HG03095 (cell line): ENCODE measurements around the gene LRFN2.

Experiments used
- ATAC-seq: cut with Tn5 transposase; IDR thresholded peaks from one replicate; pipeline ENCODE4 v1.9.1; 2021; ENCODE audit warnings: moderate library complexity; ENCODE audit not compliant: unreplicated experiment

LRFN2 gene

GRCh38 chr6:40408786-40409542 lies 178.2 kb downstream of the LRFN2 start:
- ATAC-seq = no peak

DNA sequence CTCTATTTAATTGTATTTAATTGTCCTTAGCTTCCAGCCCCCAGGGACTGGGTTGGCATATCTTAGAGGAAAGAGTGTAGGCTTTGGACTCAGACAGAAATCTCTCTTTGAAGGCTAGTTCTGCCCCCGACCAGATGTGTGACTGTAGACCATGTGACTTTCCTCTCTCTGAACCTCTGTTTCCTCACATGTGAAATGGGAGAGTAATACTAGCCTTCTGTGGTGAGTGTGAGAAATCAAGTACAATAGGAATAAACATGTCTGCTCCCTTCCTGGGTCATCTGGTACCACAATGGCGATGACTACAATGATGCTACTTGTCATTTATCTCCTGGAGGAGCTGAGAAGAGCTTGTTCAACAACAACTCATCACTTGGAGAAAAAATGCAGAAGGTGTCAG lies 179.9 kb downstream of the LRFN2 start:
- ATAC-seq = no peak

GRCh38 chr6:40406175-40406574 lies 181.0 kb downstream of the LRFN2 start:
- no peak for ATAC-seq

DNA sequence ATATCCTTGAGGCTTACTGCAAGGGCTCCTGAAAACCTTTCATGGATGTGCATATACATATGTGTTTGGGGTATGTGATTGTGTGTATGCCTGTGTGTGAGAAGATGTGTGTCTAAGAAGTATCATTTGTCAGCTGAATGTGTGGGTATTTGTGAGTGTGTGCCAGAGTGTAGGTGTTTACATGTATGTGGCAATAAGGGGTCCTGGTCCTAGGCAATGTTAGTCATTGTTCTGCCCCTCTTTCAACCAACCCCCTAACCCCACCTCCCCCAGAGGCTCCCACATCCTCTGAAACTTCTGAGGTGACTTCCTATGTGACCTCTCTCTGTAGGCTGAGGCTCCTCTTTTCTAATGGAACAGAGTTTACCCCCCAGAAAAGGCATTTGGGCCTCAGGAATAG lies 186.4 kb downstream of the LRFN2 start:
- no peak for ATAC-seq

DNA sequence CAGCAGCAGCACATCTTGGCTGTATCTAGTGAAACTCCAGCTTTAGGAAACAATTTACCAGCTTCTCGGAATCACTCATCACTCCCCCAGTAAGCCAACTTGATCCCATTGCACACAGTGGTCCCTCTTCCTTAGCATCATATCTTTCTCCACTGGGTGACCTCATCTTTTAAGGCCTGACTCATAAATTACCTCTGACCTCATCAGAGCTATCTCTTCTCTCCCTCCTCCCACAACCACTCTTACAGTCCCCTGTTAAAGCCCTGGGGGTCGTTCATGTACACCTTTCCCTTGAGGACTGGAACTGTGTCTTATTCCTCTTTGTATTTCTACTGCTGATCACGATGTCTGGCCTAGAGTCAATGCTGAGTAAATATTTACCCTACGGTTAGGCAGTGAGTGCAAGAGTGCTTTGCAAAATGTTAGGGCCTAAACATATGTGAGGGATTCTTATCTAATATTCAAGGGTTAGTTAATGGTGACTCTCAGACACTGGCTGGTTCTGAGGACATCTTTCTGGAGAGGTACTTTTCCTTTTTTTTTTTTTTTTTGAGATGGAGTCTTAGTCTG lies 187.2 kb downstream of the LRFN2 start:
- ATAC-seq = no peak

GRCh38 chr6:40398810-40399477 lies 188.2 kb downstream of the LRFN2 start:
- ATAC-seq = no peak

GRCh38 chr6:40398034-40398691 lies 189.0 kb downstream of the LRFN2 start:
- no peak for ATAC-seq

- ATAC-seq = no peak
Measured at GRCh38 chr6:40397287-40398033, 189.7 kb downstream of the LRFN2 start.

GRCh38 chr6:40395698-40396076 lies 191.5 kb downstream of the LRFN2 start:
- no peak for ATAC-seq

DNA sequence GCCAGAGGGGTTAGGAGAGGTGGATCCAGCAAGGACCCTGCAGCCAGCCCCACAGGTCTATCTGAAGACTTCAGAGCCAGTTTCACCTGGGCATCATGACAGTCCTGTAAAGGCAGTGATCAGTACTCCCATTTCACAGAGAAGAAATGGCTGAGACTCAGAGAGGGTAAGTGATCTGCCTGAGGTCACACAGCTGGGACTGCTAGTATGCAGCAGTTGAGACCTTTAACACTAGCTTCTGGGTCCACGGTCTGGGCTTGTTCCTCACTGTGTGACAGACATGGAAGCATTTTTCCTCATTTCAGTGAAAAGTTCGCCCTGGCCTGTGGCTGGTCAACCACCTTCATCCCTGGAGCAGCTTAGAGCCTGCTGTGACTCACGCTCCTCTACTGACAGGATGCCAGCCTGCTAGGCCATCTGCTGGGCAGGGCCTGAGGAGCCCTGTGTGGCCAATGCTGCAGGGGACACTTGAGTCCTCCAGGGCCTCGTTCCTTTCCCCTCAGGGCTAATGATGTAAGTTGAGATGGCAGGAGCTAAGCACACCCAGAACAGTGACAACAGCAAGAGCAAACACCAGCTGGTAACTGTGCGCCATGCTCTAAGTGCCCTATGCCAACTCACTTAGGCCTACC lies 192.0 kb downstream of the LRFN2 start:
- ATAC-seq = no peak

- ATAC-seq = no peak
Measured at GRCh38 chr6:40394381-40394780, 192.8 kb downstream of the LRFN2 start.

- no peak for ATAC-seq
Measured at GRCh38 chr6:40393641-40394040, 193.5 kb downstream of the LRFN2 start.

GRCh38 chr6:40392589-40392988 lies 194.6 kb downstream of the LRFN2 start:
- ATAC-seq = no peak

DNA sequence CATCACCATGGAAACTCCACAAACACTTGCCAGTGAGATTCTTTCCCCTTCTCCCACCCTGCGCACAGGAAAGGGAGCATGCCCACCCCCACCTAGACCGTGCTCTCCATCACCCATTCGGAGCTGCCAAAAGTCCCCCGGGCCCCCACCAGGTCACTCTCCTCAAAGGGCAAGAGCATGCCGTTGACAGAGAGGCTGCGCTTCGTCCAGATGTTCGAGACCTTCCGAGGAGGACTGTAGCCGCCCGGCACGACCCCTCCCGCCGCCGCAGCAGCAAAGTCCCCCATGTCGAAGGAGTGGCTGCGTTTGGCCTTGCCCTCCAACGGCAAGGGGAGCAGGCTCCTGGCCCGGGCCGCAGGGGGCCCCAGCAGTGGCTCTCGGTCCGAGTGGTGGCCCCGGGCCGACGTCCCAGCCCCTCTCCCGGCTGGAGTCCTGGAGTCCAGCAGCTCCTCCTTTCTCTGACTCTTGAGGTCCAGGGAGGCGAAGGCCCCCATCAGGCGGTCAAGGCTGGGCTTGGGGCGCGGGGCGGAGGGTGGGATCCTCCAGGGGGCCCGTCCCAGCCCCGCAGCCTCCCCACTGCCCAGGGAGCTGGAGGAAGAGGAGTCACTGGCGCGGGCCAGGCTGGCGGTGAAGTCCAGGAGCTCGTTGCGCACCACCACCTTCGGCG lies 195.2 kb downstream of the LRFN2 start:
- ATAC-seq = no peak

GRCh38 chr6:40391086-40391485 lies 196.1 kb downstream of the LRFN2 start:
- ATAC-seq = no peak

- ATAC-seq = no peak
Measured at GRCh38 chr6:40390144-40390800, 196.9 kb downstream of the LRFN2 start.

DNA sequence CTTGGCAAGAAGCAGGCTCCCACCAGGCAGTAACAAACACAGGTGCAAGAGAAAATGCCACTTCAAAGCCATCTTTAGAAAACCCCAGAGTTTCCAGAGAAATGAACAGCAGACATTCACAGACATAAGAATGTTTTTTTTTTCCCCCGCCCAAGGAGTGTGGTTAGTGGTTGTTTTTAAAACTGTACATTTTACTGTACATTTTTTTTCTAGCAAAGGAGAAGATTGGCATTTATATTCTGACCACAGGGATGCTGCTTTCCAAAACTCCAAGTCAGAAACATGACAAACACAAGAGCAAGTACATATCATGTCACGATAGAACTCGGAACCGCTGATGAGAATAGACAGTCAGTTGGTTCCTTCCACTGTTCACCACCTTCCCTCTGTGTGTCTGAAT lies 197.9 kb downstream of the LRFN2 start:
- ATAC-seq = no peak

GRCh38 chr6:40387871-40388264 lies 199.3 kb downstream of the LRFN2 start:
- ATAC-seq = no peak

- no peak for ATAC-seq
Measured at GRCh38 chr6:40387127-40387870, 199.9 kb downstream of the LRFN2 start.
